Colon (tissue), 2 donors: ENCODE results near the gene ARHGAP25.

ENCODE experiments used
- FAIRE-seq: peaks from 2 replicates; lab custom pipeline; 2012; peaks lifted over from hg19 to GRCh38; lab: Jason Lieb, UNC
- donor health status: control.
- donor health status: control.

ARHGAP25 gene

GRCh38 chr2:68870215-68870614 is 135.6 kb downstream of the ARHGAP25 start:
- FAIRE-seq = no peak

- no peak for FAIRE-seq
Measured at GRCh38 chr2:68871159-68871764, 136.7 kb downstream of the ARHGAP25 start, which contains the start of gene BMP10. Gene BMP10 (minus strand): TSS chr2:68871397. CDS start chr2:68871358, 39 bp downstream.
